Cardiac fibroblast (primary cell): ENCODE data around the gene SLCO3A1.
A peak's percentile ranks its signal among the peaks of the same experiment; 100 is the strongest.

Source experiments
- DNase-seq, 2 donors: peaks; one replicate each; pipeline versions ENCODE4 v3.0.0 to v3.0.0-alpha.2; 2010; ENCODE audit warnings: low read depth in 2 of 2
- H3K4me3 ChIP-seq, 2 donors: replicated peaks in 1 of 2; 1 replicate in 1 of 2; 2 replicates in 1 of 2; pipeline ENCODE4 v1.5.1; 2011; ENCODE audit warnings: low read depth in 2 of 2, low read length in 2 of 2, mild to moderate bottlenecking in 2 of 2, moderate library complexity in 1 of 2
- CTCF ChIP-seq: IDR thresholded peaks from one replicate; pipeline ENCODE4 v1.5.1; 2011; ENCODE audit warnings: low read depth, mild to moderate bottlenecking, low read length, inconsistent platforms

SLCO3A1 gene

GRCh38 chr15:91864664-91865063 lies 11.2 kb downstream of the SLCO3A1 start:
- no peak overlapping the region for H3K4me3 ChIP-seq
- DNase-seq = no peak
- no peak for TF ChIP-seq CTCF

- no peak for TF ChIP-seq CTCF
- no peak overlapping the region for H3K4me3 ChIP-seq
- DNase-seq = no peak
These were observed 12.0 kb downstream of the SLCO3A1 start for GRCh38 chr15:91865486-91865885.

GRCh38 chr15:91865950-91866349 lies 12.4 kb downstream of the SLCO3A1 start:
- no peak overlapping the region for H3K4me3 ChIP-seq
- DNase-seq = peak in 1 of 2 donors; percentile 61
- no peak for TF ChIP-seq CTCF

- no peak overlapping the region for H3K4me3 ChIP-seq
- DNase-seq = peak in 1 of 2 donors; percentile 39
- TF ChIP-seq CTCF = no peak
These were observed 12.9 kb downstream of the SLCO3A1 start for GRCh38 chr15:91866371-91866905.

- H3K4me3 ChIP-seq = no peak overlapping the region
- peak; percentile 36 to 51 for DNase-seq
- no peak for TF ChIP-seq CTCF
These were observed 13.5 kb downstream of the SLCO3A1 start for GRCh38 chr15:91866971-91867372.

GRCh38 chr15:91867581-91868026 lies 14.1 kb downstream of the SLCO3A1 start:
- H3K4me3 ChIP-seq = no peak overlapping the region
- DNase-seq = peak; percentile 94 to 95
- TF ChIP-seq CTCF = no peak
